GM21786 (cell line): ENCODE data around the gene TTC34.
"Not testable (repeated sequence)": the region's sequence is repeated elsewhere in the genome, so short reads cannot be mapped to it uniquely, and the experiment has no call there.

Experiments
- ATAC-seq: cut with Tn5 transposase; IDR thresholded peaks from one replicate; pipeline ENCODE4 v1.9.1; 2021; ENCODE audit not compliant: unreplicated experiment

Gene TTC34

GRCh38 chr1:2630498-2631135, 170.9 kb downstream of the TTC34 start:
- no peak for ATAC-seq

DNA sequence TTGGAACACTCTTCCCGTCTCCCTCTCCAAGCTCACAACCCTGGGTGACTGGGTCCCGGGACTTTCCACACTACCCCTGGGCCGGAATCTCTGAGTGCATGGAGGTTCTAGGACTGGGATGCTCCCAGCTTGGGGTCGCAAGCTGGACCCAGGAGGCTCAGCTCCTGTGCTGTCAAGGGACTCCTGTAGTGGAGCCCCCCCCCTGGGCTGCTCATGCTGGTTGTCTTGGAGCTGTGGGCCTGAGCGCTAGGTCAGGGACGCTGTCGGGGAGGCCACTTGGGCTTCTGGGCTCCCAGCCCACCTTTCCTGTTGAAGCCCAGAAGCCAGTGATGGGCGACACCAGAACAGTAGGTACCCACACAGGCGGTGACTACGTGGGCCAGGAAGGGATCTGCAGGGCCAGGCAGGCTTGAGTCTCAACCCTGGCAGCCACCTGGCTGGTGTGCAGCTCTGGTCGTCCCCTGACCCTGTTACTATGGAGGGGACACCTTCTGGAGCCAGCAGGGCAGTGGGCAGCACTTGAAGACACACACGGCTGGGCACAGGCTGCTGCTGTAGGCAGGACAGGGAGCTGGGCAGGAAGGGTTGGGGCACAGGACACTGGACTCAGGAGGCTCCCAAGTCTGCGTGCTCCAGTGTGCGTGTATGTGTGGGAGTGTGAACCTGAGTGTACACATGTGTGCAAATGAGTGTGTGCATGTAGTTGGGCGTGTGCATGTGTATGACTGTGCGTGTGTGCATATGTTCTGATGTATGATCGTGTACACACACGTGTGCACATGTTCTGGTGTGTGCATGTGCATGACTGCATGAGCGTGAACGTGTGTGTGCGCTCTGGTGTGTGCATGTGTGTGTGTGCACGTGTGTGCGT, 171.6 kb downstream of the TTC34 start:
- ATAC-seq = no peak

- ATAC-seq = no peak
These were observed 172.4 kb downstream of the TTC34 start for GRCh38 chr1:2628933-2629626.

DNA sequence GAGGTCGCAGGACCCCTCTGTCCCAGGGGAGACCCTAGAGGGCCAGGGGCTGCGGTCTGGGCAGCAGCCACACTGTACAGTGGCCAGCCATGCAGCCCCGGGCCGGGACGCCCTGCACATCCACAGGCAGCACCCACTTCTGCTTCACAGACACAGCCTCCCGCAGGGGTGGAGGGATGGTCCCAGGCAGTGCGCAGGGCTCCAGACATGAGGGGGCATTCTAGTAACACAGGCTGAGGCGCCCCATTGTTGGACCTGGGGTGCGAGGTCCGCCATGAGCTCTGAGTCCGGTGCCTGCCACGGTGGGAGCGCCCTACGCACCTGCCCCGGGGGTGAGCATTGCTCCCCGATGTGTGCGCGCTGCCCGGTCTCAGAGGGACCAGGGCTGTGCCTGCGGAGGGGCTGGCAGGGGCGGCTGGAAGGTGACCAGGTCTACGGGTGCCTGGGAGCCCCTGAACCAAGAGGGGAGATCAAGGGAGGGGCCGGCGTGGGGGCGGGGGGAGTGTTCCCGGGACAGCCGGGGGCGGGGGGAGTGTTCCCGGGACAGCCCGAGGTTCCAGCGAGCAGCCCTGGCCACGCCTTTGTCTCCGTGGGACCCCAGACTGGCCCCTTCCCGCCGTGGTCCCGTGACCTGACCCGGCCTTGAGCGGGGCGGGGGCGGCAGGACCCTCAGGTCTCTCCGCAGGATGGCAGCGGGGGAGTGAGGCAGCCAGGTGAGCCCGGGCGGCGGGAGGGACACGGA, 173.1 kb downstream of the TTC34 start:
- no peak for ATAC-seq

GRCh38 chr1:2627746-2628145, 173.7 kb downstream of the TTC34 start:
- no peak for ATAC-seq

- ATAC-seq = not testable (repeated sequence)
These were observed 175.7 kb downstream of the TTC34 start for GRCh38 chr1:2625748-2626147.

GRCh38 chr1:2625311-2625710, 176.2 kb downstream of the TTC34 start:
- ATAC-seq = no peak

DNA sequence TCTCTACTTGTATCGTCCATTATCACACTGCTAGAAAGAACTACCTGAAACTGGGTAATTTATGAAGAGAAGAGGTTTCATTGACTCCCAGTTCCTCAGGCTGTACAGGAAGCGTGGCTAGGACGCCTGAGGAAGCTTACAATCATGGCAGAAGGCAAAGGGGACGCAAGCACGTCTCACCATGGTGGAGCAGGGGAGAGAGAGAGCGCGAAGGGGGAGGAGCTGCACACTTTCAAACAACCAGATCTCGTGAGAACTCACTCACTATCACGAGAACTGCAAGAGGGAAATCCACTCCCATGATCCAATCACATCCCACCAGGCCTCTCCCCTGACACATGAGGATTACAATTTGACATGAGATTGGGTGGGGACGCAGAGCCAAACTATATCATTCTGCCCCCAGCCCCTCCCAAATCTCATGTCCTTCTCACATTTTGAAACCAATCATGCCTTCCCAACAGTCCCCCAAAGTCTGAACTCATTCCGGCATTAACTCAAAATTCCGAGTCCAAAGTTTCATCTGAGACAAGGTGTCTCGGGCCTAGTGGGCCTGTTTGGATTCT, 176.7 kb downstream of the TTC34 start:
- no peak for ATAC-seq

DNA sequence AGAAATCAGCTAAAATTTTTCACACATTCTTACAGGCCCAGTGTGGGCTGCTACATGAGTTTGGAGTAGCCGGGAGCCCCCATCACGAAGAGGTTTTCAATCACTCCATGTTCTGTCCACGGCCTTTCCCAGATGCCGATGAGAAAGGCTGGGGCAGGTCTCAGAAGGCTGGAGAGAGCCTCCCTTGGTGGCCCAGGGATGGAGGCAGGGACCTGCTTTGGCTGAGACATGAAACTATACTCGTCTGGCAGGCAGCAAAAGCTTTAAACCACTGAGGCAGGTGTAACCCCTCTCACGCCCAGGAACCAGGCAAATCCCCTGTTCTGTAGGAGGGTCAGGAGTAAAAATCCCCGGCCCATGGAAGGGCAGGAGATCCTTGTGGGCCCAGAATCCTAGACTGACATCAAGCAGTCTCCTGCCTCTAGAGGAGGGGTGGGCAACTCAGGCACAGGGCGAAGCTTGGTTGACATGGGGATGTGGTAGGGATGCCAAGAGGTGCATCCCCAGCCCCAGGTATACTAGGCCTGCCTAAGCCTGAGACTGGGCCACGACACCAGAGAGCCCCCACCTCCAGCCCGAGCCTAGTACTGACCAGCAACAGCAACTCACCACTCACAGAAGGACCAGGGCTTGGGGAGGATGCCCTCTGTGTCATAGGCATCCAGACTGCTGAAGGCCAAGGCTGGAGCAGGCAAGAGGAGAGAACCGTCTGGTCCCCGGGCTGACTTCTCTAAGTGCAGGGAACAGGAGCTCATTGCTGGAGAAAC, 177.7 kb downstream of the TTC34 start:
- ATAC-seq = no peak

GRCh38 chr1:2617971-2618470, 183.5 kb downstream of the TTC34 start:
- no peak for ATAC-seq

- no peak for ATAC-seq
These were observed 187.3 kb downstream of the TTC34 start for GRCh38 chr1:2614145-2614544.

DNA sequence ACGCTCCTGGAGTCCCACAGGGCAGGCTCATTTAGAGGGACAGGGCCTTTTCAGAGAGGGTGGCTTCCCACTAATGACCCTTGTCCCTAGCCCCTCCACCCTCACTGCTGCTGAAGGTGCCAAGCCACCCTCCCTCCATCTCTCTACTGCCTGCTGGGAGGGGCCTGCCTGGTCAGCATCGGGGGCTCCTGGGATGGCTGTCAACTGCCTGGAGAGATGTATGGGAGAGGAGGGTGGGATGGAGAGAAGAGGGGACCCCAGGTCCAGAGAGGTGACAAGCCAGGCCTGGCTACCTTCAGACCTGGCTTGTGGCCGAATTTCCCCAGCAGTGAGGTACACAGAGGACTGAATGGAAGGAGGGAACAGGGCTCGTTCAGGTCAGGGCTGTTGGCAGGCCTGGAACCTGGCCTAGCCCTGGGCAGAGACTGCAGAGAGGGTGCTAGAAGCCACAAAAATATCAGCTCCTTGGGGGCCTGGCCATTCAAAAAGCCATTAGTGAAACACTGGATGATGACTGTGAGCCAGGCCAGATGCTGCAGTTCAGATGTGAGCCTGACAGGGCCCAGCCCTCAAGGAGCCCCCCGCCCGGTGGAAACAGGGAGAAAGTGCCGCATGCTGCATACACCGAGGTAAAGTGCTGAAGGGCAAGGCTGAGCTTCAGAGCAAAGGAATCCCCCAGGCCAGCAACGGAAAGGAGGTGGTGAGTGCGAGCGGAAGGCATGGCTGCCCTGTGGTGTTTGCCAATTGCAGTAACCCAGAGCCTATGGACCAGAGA, 188.7 kb downstream of the TTC34 start:
- no peak for ATAC-seq

GRCh38 chr1:2611621-2612437, 189.7 kb downstream of the TTC34 start:
- ATAC-seq = no peak

- no peak for ATAC-seq
These were observed 190.4 kb downstream of the TTC34 start for GRCh38 chr1:2611031-2611501.

GRCh38 chr1:2610036-2610959, 191.2 kb downstream of the TTC34 start:
- no peak for ATAC-seq

DNA sequence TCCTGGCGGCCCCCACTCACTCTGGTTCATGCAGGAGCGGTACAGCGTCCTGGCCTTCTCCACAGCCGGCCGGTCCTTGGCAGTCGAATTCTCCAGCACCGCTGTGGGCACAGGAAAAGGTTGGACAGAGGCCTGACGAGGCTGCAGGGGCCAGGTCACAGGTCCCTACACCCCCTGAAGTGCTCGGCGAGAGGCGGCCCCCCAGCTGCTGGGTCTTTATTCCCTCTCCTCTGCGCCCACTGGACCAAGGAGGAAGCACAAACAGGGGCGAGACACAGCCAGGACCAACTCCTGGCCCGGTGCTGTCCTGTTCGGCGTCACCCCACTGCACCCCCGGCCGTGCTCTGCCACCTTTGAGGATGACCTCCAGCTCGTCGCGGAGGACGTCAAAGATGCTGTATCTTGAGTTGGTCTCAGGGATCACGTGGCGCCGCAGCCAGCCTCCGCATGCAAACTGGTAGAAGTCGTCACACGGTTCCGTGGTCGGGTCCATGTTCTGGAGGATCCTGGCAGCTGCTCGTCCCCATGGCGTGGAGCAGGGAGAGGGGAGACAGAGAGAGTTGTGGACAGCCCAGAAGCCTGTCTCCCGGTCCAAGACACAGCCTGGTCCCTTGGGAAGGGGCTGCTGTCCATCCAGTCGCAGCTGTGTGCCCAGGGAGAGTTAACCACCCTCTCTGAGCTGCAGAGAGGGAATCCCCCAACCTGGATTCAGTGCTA, 192.0 kb downstream of the TTC34 start:
- no peak for ATAC-seq
